HL-60/S4 treated with phorbol 12-myristate 13-acetate at 8.2 ng/mL for 4 days and 3 days (cell line): Measurements from ENCODE around the gene C16orf90.

Experiments
- in situ Hi-C: fragments of 300-500 bp; cut with MboI; formaldehyde crosslinking; loops from 2 replicates; pipeline ENCODE4 v1.15.0; 2022; ENCODE audit warnings: low sequenced_read_pairs

Gene C16orf90

GRCh38 chr16:3467921-3468320, 27.4 kb downstream of the C16orf90 start:
- in situ Hi-C loops, result no loop called here

- in situ Hi-C loops, result no loop called here
Observed at GRCh38 chr16:3467182-3467581, 28.1 kb downstream of the C16orf90 start.

DNA sequence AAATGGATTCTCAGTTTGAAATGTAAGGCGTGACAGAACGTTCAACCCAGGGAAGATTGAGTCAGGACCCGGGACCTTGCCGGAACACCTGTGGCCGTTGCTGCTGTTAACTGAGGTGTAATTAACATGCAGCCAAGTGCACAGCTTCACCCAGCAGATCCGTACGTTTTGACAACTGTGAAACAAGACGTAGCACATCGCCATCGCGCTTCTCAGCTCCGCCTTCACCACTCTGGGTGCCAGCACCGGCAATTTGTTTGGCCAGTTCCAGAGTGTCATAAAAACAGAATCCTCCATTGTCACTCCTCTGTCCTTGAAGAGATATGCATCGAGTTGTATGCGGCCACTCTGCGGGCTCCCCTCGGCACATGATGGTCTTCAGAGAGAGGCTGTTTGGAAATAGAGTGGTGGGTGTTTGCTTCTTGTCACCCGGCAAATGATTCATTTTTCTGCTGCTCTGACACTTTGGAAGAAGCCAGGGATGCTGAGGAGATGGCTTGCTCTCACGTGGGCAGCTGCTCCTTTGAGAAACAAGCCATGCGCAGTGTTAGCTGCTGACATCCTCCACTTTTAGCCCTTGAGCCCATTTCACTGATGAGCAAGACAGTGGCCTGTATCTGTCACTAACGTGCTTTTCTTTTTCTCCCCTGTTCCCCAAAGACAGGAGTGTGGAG, 29.2 kb downstream of the C16orf90 start:
- in situ Hi-C loops, result no loop called here

GRCh38 chr16:3465301-3465700, 30.0 kb downstream of the C16orf90 start:
- in situ Hi-C loops, result no loop called here

DNA sequence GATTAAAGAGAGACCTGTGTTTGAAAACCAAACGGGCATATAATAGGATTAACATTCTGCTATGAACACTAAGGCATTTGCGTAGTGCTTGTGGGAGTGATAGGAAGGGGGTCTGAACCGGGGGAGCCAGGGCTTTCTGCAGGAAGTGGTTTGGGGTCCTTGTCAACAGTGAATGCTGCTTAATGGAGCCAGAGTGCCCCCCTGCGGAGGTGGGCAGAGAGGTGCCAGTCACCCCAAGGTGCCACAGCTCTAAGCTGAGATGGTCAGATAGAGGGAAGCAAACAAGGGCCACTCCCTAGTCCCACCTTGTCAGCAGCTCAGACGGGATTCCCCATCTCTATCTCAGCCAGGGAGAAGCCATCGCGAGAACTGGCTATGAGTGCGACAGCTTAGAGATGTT, 34.1 kb downstream of the C16orf90 start:
- in situ Hi-C loops, result no loop called here

GRCh38 chr16:3460585-3460984, 34.7 kb downstream of the C16orf90 start:
- in situ Hi-C loops, result no loop called here

DNA sequence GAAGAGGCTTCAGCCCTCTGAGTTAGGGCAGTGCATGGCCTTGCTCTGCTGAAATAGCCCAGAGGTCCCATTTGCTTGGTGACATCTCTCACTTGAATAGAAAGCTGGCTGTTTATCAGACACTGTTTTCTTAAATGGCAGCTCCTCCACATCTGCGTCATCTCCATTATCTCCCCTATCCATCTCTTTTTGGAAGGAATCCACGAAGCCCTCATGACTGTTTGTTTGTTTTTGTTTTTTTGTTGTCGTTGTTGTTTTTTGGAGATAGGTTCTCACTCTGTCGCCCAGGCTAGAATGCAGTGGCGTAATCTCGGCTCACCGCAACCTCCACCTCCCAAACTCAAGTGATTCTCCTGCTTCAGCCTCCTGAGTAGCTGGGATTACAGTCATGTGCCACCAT, 35.2 kb downstream of the C16orf90 start:
- in situ Hi-C loops, result no loop called here

GRCh38 chr16:3459401-3460090, 35.7 kb downstream of the C16orf90 start:
- in situ Hi-C loops, result no loop called here

GRCh38 chr16:3458852-3459361, 36.4 kb downstream of the C16orf90 start:
- in situ Hi-C loops, result no loop called here

GRCh38 chr16:3458278-3458851, 36.9 kb downstream of the C16orf90 start:
- in situ Hi-C loops, result no loop called here

GRCh38 chr16:3457434-3458252, 37.6 kb downstream of the C16orf90 start:
- in situ Hi-C loops, result no loop called here

DNA sequence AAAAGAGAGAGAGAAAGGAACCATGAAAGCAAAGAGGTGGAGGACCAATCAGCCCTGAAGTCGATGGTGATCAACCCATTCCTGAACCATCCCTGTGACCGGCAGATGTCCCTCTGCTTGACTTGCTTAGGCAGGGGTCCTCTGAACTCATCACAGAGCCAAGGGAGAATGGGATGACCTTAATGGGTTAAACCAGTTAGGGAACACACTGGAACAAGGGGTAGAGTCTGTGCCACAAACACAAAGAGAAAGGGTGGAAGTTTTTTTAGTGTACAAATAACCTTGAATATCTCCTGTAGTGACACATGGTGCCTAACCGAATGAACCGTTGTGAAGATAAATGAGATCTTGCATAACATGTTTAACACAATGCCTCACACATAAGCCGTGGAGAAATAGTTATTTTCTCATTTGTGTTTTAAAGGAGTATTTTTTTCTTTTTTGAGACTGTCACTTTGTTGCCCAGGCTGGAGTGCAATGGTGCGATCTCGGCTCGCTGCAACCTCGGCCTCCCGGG, 40.6 kb downstream of the C16orf90 start:
- in situ Hi-C loops, result no loop called here

DNA sequence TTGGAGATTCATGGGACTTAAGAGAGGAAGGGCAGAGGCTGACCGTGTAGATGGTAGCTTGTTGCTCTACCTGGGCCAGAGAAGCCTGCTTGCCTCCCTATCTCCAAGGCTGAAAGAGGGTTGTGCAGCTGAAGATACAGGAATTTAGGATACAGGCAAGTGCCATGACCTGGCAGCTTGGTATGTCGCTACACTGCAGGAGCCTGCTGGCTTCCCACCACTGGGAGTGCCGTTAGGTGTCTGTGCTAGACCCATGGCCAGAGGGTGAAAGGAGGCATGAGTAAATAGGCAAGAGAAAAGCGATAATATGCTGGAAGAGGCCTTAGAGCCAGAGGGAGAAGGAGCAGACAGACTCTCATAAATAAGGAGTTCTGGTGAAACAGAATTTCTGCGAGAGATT, 41.2 kb downstream of the C16orf90 start:
- in situ Hi-C loops, result no loop called here

DNA sequence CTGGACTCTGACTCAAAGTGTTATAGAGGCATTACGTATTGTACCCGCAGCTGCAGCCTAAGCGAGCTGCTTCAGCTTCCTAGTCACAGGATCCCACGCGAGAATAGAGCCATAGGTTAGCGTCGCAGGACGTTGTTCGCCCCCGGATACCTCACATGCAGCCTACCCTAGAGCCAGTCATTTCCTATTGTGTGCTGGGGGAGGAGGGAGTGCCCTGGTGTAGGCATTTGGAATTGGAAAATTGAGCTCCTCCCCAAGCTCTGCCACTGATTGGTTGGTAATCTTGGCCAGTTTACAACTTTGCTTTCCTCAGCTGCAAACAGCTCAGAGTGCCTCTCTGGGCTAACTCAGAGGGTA, 51.3 kb downstream of the C16orf90 start:
- in situ Hi-C loops, result no loop called here
